HepG2 (cell line): ENCODE measurements around the gene TCEANC2. TPM values are rescaled to one million over a fixed set of nuclear protein-coding genes. Genes with fewer than 3 reads are reported as not detected.
A peak's percentile ranks its signal among the peaks of the same experiment; 100 is the strongest.

Experiments
- ASH2L ChIP-seq: fragments of 300-600, 200-600 bp; sonication (generic); IDR thresholded peaks from 2 replicates; pipeline ENCODE4 v1.7.0; 2017; ENCODE audit warnings: low read depth, mild to moderate bottlenecking, moderate library complexity, mixed read lengths, low read length; ENCODE audit not compliant: insufficient read length
- CSRNP1 ChIP-seq: sonication (generic); formaldehyde crosslinking; IDR thresholded peaks from 2 replicates; pipeline ENCODE4 v1.8.1; 2023; ENCODE audit warnings: mild to moderate bottlenecking, missing genetic modification reagents
- FLYWCH1 ChIP-seq: sonication (generic); formaldehyde crosslinking; IDR thresholded peaks from 2 replicates; pipeline ENCODE4 v1.8.1; 2023; ENCODE audit warnings: mild to moderate bottlenecking, missing genetic modification reagents
- HDAC6 ChIP-seq: fragments of 200-600 bp; sonication (generic); IDR thresholded peaks from 2 replicates; pipeline ENCODE4 v1.7.0; 2017; ENCODE audit warnings: mild to moderate bottlenecking, antibody characterized with exemption, low read length, low read depth
- HNF4G ChIP-seq, 2 experiments: sonication (generic) in 1 of 2; formaldehyde crosslinking in 1 of 2; IDR thresholded peaks; 2 replicates each; pipeline versions ENCODE4 v1.4.0 to v1.6.1; 2011 to 2020; ENCODE audit warnings: borderline replicate concordance in 2 of 2, low read depth in 2 of 2, mild to moderate bottlenecking in 2 of 2, low read length in 1 of 2, missing genetic modification reagents in 1 of 2, moderate library complexity in 1 of 2
- KDM1A ChIP-seq: IDR thresholded peaks from 2 replicates; pipeline ENCODE4 v1.6.1; 2016; ENCODE audit warnings: missing compliant biosample characterization
- KDM3A ChIP-seq: IDR thresholded peaks from 2 replicates; pipeline ENCODE4 v1.6.1; 2018; ENCODE audit warnings: low read depth, missing compliant biosample characterization
- MNT ChIP-seq: fragments of 450-650 bp; IDR thresholded peaks from 2 replicates; pipeline ENCODE4 v1.6.1; 2016
- MXD4 ChIP-seq: IDR thresholded peaks from 2 replicates; pipeline ENCODE4 v1.6.1; 2016; ENCODE audit warnings: mild to moderate bottlenecking, missing biosample characterization, missing genetic modification reagents
- POGK ChIP-seq: sonication (generic); formaldehyde crosslinking; conservative IDR thresholded peaks from 2 replicates; pipeline ENCODE4 v1.8.0; 2022; ENCODE audit warnings: mild to moderate bottlenecking, moderate library complexity, missing genetic modification reagents
- RFXAP ChIP-seq: sonication (generic); formaldehyde crosslinking; IDR thresholded peaks from 2 replicates; pipeline ENCODE4 v1.4.0; 2020; ENCODE audit warnings: missing genetic modification reagents, borderline replicate concordance
- SETDB1 ChIP-seq: sonication (generic); formaldehyde crosslinking; IDR thresholded peaks from 2 replicates; pipeline ENCODE4 v1.5.1; 2020; ENCODE audit warnings: missing genetic modification reagents, mild to moderate bottlenecking, borderline replicate concordance
- SOX6 ChIP-seq, 2 experiments: fragments of 450-650 bp in 1 of 2; sonication (generic) in 1 of 2; formaldehyde crosslinking in 1 of 2; IDR thresholded peaks; 2 replicates each; pipeline versions ENCODE4 v1.4.0 to v1.6.1; 2017 to 2020; ENCODE audit warnings: antibody characterized with exemption in 1 of 2, mild to moderate bottlenecking in 1 of 2, missing genetic modification reagents in 1 of 2
- THRA ChIP-seq: sonication (generic); formaldehyde crosslinking; IDR thresholded peaks from 2 replicates; pipeline ENCODE4 v1.4.0; 2020; ENCODE audit warnings: missing genetic modification reagents, borderline replicate concordance
- UBTF ChIP-seq: sonication (generic); formaldehyde crosslinking; IDR thresholded peaks from 2 replicates; pipeline ENCODE4 v1.4.0; 2020; ENCODE audit warnings: mild to moderate bottlenecking, missing genetic modification reagents
- ZNF446 ChIP-seq: sonication (generic); formaldehyde crosslinking; IDR thresholded peaks from 2 replicates; pipeline ENCODE4 v1.5.0; 2020; ENCODE audit warnings: mild to moderate bottlenecking, missing genetic modification reagents
- ZNF629 ChIP-seq: sonication (generic); formaldehyde crosslinking; conservative IDR thresholded peaks from 2 replicates; pipeline ENCODE4 v1.5.0; 2020; ENCODE audit warnings: missing genetic modification reagents
- ZNF879 ChIP-seq: sonication (generic); formaldehyde crosslinking; IDR thresholded peaks from 2 replicates; pipeline ENCODE4 v1.8.1; 2023; ENCODE audit warnings: missing genetic modification reagents
- polyA plus RNA-seq, 8 experiments: library from polyadenylated mRNA; depleted of rRNA in 3 of 8; stranded (reverse) in 7 of 8; unstranded in 1 of 8; fragments of >200 nt; fragmentation: Illumina TruSeq in 4 of 8; extraction: Trizol in 4 of 8; gene quantifications; 2 replicates each; pipeline versions ENCODE4 v1.2.1 to v1.2.3, GENCODE V29; 2011 to 2016; ENCODE audit warnings: low read depth in 4 of 8, missing spikeins in 1 of 8, mixed read lengths in 1 of 8; ENCODE audit not compliant: insufficient read depth in 1 of 8
- total RNA-seq, 5 experiments: library from RNA; depleted of rRNA; stranded (reverse); fragments of >200 nt; fragmentation: Illumina TruSeq; extraction: Trizol; gene quantifications; 2 replicates each; pipeline ENCODE4 v1.2.3, GENCODE V29; 2016; ENCODE audit warnings: low read depth in 1 of 5

Gene TCEANC2
- total and polyA plus RNA-seq, 2 of the 13 experiments (the other 11 are each of a cell fraction or from before 2014, with no cell fraction given) = 3.8 to 5.0 TPM

- TF ChIP-seq UBTF (CRISPR knock-in tag) (0 out of 2 replicates have a peak, but pooled peaks have one; percentile 15), ASH2L (peak; percentile 29), ZNF446 (CRISPR knock-in tag) (no peak), HDAC6 (no peak), ZNF879 (CRISPR knock-in tag) (no peak), MXD4 (CRISPR knock-in tag) (0 out of 2 replicates have a peak, but pooled peaks have one; percentile 10), HNF4G (IDR thresholded peaks at IDR 0.05; ENCODE audit: borderline replicate concordance, low read depth, low read length) (0 out of 2 replicates have a peak, but pooled peaks have one; percentile 20), HNF4G (CRISPR knock-in tag; IDR thresholded peaks at IDR 0.05; ENCODE audit: borderline replicate concordance, low read depth) (no peak), FLYWCH1 (CRISPR knock-in tag) (no peak), RFXAP (CRISPR knock-in tag) (no peak), SETDB1 (CRISPR knock-in tag) (no peak), KDM3A (CRISPR knock-in tag) (no peak), KDM1A (no peak), POGK (no peak), ZNF629 (CRISPR knock-in tag) (no peak), CSRNP1 (peak; percentile 50; the same call in 1 of the 2 replicates), SOX6 (IDR thresholded peaks at IDR 0.05) (no peak), SOX6 (CRISPR knock-in tag; IDR thresholded peaks at IDR 0.05) (peak; percentile 40), MNT (no peak), THRA (CRISPR knock-in tag) (0 out of 2 replicates have a peak, but pooled peaks have one; percentile 12)
Measured at GRCh38 chr1:54028306-54029251, 24.8 kb upstream of the TCEANC2 start (continued).
